C4-2B (cell line): Measurements from ENCODE around the gene HDDC2.

Source experiments
- H3K27ac ChIP-seq: fragments of 450-650 bp; 2 replicates; pipeline ENCODE4 v1.5.1; 2017
- CTCF ChIP-seq: fragments of 450-650 bp; conservative IDR thresholded peaks from 2 replicates; pipeline ENCODE4 v1.5.1; 2017; ENCODE audit warnings: mild to moderate bottlenecking
- ZFX ChIP-seq: fragments of 450-650 bp; IDR thresholded peaks from 2 replicates; pipeline ENCODE4 v1.6.1; 2017

HDDC2 gene

GRCh38 chr6:125250511-125250910 lies 51.3 kb downstream of the HDDC2 start:
- TF ChIP-seq ZFX = no peak
- TF ChIP-seq CTCF = no peak
- H3K27ac ChIP-seq = no peak overlapping the region

DNA sequence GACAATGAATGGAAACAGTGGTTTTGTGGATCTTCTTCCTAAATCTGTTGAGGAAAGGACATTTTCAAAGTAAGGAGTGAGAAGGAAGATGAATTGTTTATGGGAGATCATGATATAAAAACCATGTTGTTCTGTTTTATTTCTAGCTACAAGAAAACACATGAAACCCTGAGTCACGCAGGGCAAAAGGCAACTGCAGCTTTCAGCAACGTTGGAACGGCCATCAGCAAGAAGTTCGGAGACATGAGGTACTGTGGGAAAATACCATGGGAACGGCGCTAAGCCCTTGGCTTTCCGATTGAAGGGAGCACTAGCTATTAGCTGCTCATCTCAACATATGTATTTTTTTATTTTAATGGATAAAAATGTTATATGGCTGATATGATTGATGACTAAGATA lies 53.6 kb downstream of the HDDC2 start:
- no peak overlapping the region for H3K27ac ChIP-seq
- TF ChIP-seq CTCF (no peak), ZFX (no peak)

DNA sequence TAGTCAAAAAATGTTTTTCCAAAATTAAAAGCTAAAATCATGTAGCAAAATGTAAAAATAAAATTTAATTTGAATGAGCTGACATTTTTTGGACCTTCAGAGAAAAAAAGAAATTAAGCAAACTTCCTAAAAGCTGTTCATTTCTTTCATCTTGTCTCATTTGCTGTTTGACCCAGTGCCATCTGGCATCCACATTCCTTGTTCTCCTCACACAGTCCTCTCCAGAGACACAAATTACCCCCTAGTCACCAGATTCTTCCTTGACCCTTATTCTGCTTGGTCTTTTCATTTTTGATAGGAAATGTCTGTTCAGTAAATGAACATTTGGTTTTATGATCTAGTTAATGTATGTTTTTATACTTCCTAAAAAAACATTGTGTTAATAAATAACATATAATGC lies 55.2 kb downstream of the HDDC2 start:
- no peak overlapping the region for H3K27ac ChIP-seq
- TF ChIP-seq CTCF = no peak
- TF ChIP-seq ZFX = no peak

GRCh38 chr6:125245523-125246264 lies 56.1 kb downstream of the HDDC2 start:
- H3K27ac ChIP-seq = no peak overlapping the region
- TF ChIP-seq ZFX (no peak), CTCF (no peak)

GRCh38 chr6:125245109-125245508 lies 56.7 kb downstream of the HDDC2 start:
- H3K27ac ChIP-seq = no peak overlapping the region
- TF ChIP-seq ZFX (no peak), CTCF (no peak)

DNA sequence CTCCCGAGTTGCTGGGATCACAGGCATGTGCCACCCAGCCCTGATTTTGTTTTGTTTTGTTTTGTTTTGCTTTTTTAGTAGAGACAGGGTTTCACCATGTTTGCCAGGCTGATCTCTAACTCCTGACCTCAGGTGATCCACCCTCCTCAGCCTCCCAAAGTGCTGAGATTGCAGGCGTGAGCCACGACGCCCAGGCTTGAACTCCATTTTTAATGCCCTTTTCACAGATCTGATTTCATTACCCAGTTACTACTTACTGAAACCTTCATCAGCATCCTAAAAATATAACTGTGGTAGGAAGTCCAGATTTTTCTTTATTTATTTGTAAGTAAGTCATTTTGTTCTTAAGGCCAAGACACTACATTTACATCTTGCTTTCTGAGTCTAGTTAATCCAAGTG lies 64.0 kb downstream of the HDDC2 start:
- TF ChIP-seq ZFX = no peak
- no peak for TF ChIP-seq CTCF
- H3K27ac ChIP-seq = no peak overlapping the region

GRCh38 chr6:125236536-125237327 lies 65.0 kb downstream of the HDDC2 start:
- no peak for TF ChIP-seq ZFX
- TF ChIP-seq CTCF = no peak
- no peak overlapping the region for H3K27ac ChIP-seq
